ENCODE measurements around the gene KIRREL3.

The KIRREL3 gene

DNA sequence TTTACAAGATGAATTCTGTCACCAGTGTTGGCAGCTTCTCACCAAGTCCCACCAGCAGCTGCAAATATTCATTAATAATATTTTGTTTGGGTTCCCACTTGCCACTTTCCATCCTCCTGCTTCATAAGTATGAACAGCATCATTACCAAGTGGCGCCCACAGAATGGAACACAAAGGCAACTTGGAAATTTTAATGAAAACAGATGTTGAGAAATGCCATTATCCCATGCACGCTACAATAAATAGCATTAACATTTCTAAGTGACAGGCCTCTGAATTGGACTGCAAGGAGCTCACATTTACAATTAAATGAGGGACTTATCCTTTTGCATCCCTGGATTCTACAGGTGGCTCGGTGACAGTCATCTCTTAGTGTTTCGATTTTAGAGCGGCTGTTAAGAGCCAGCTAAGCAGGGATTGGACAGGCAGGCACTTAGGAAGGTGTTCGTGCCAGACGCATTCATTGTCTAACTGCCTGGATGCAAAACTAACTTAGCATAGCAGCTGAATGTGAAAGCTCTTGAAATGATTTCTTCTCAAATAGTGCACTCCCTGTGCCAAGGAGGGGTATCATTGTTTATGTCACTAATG, 170.3 kb downstream of the KIRREL3 start:
- Histone ChIP-seq H3K9ac (ENCODE audit: low read length in 5 of 5) (no peak overlapping the region), H3K27me3 (ENCODE audit: control insufficient read depth in 5 of 5, insufficient read depth in 4 of 5, low read length in 5 of 5) (no peaks in the 10 kb centered on the region), H3K36me3 (ENCODE audit: control insufficient read depth in 5 of 5, insufficient read depth in 5 of 5, low read length in 5 of 5) (no peaks in the 10 kb centered on the region), H3K4me3 (ENCODE audit: low read depth in 1 of 5, low read length in 5 of 5) (no peak overlapping the region), H3K9me3 (ENCODE audit: control insufficient read depth in 5 of 5, low read length in 5 of 5) (no peaks in the 10 kb centered on the region), H3K27ac (ENCODE audit: low read depth, low read length) (no peak overlapping the region), H3K4me1 (ENCODE audit: control insufficient read depth in 5 of 5, insufficient read depth in 5 of 5, low read length in 5 of 5) (peaks cover 0 to 2% (median 0%) of the 10 kb centered on the region in 5 donors)

GRCh38 chr11:126829716-126830115, 170.9 kb downstream of the KIRREL3 start:
- Histone ChIP-seq H3K36me3 (ENCODE audit: control insufficient read depth in 5 of 5, insufficient read depth in 5 of 5, low read length in 5 of 5) (no peaks in the 10 kb centered on the region), H3K27me3 (ENCODE audit: control insufficient read depth in 5 of 5, insufficient read depth in 4 of 5, low read length in 5 of 5) (no peaks in the 10 kb centered on the region), H3K4me3 (ENCODE audit: low read depth in 1 of 5, low read length in 5 of 5) (no peak overlapping the region), H3K9me3 (ENCODE audit: control insufficient read depth in 5 of 5, low read length in 5 of 5) (no peaks in the 10 kb centered on the region), H3K27ac (ENCODE audit: low read depth, low read length) (no peak overlapping the region), H3K9ac (ENCODE audit: low read length in 5 of 5) (no peak overlapping the region), H3K4me1 (ENCODE audit: control insufficient read depth in 5 of 5, insufficient read depth in 5 of 5, low read length in 5 of 5) (peaks cover 0 to 2% (median 0%) of the 10 kb centered on the region in 5 donors)

- no peaks in the 10 kb centered on the region for H3K27me3 ChIP-seq (ENCODE audit: control insufficient read depth in 5 of 5, insufficient read depth in 4 of 5, low read length in 5 of 5)
- no peak overlapping the region for H3K4me3 ChIP-seq (ENCODE audit: low read depth in 1 of 5, low read length in 5 of 5)
- no peak overlapping the region for H3K27ac ChIP-seq (ENCODE audit: low read depth, low read length)
- H3K9me3 ChIP-seq (ENCODE audit: control insufficient read depth in 5 of 5, low read length in 5 of 5): no peaks in the 10 kb centered on the region
- no peaks in the 10 kb centered on the region for H3K36me3 ChIP-seq (ENCODE audit: control insufficient read depth in 5 of 5, insufficient read depth in 5 of 5, low read length in 5 of 5)
- no peaks in the 10 kb centered on the region for H3K4me1 ChIP-seq (ENCODE audit: control insufficient read depth in 5 of 5, insufficient read depth in 5 of 5, low read length in 5 of 5)
- no peak overlapping the region for H3K9ac ChIP-seq (ENCODE audit: low read length in 5 of 5)
These were observed 176.4 kb downstream of the KIRREL3 start for GRCh38 chr11:126824035-126824607.

DNA sequence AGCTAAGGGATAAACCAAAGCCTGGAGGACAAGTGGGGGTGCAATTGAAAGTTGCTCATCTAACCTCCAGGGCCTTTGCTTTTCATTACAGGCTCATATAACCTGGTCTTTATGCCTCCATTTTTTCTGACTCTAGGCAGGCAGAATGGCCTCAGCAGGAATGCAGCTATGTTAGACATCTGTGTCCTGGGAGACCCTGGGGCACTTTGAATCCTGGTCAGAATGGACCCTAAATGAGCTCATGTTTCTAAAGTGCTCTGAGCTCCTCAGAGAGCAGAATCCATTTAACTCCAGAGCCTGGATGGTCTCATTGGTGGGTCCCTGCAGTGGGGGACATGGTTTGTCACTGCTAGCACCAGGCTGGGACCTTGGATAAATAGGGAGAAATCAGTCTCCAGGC, 177.3 kb downstream of the KIRREL3 start:
- no peak overlapping the region for H3K27ac ChIP-seq (ENCODE audit: low read depth, low read length)
- H3K36me3 ChIP-seq (ENCODE audit: control insufficient read depth in 5 of 5, insufficient read depth in 5 of 5, low read length in 5 of 5): no peaks in the 10 kb centered on the region

GRCh38 chr11:126821827-126822226, 178.7 kb downstream of the KIRREL3 start:
- Histone ChIP-seq H3K9ac (ENCODE audit: low read length in 5 of 5) (no peak overlapping the region), H3K27me3 (ENCODE audit: control insufficient read depth in 5 of 5, insufficient read depth in 4 of 5, low read length in 5 of 5) (peaks cover 0 to 4% (median 0%) of the 10 kb centered on the region in 5 donors), H3K4me1 (ENCODE audit: control insufficient read depth in 5 of 5, insufficient read depth in 5 of 5, low read length in 5 of 5) (no peaks in the 10 kb centered on the region), H3K4me3 (ENCODE audit: low read depth in 1 of 5, low read length in 5 of 5) (no peak overlapping the region), H3K36me3 (ENCODE audit: control insufficient read depth in 5 of 5, insufficient read depth in 5 of 5, low read length in 5 of 5) (no peaks in the 10 kb centered on the region), H3K9me3 (ENCODE audit: control insufficient read depth in 5 of 5, low read length in 5 of 5) (no peaks in the 10 kb centered on the region), H3K27ac (ENCODE audit: low read depth, low read length) (no peak overlapping the region)

More for the DNA sequence above, 177.3 kb downstream of the KIRREL3 start:
- Histone ChIP-seq H3K27me3 (ENCODE audit: control insufficient read depth in 5 of 5, insufficient read depth in 4 of 5, low read length in 5 of 5) (no peaks in the 10 kb centered on the region), H3K9me3 (ENCODE audit: control insufficient read depth in 5 of 5, low read length in 5 of 5) (no peaks in the 10 kb centered on the region), H3K4me1 (ENCODE audit: control insufficient read depth in 5 of 5, insufficient read depth in 5 of 5, low read length in 5 of 5) (no peaks in the 10 kb centered on the region), H3K9ac (ENCODE audit: low read length in 5 of 5) (no peak overlapping the region), H3K4me3 (ENCODE audit: low read depth in 1 of 5, low read length in 5 of 5) (no peak overlapping the region)

- H3K27me3 ChIP-seq (ENCODE audit: control insufficient read depth in 5 of 5, insufficient read depth in 4 of 5, low read length in 5 of 5): peaks cover 0 to 4% (median 0%) of the 10 kb centered on the region in 5 donors
- H3K4me1 ChIP-seq (ENCODE audit: control insufficient read depth in 5 of 5, insufficient read depth in 5 of 5, low read length in 5 of 5): no peaks in the 10 kb centered on the region
- H3K4me3 ChIP-seq (ENCODE audit: low read depth in 1 of 5, low read length in 5 of 5): no peak overlapping the region
- H3K9ac ChIP-seq (ENCODE audit: low read length in 5 of 5): no peak overlapping the region
- H3K9me3 ChIP-seq (ENCODE audit: control insufficient read depth in 5 of 5, low read length in 5 of 5): no peaks in the 10 kb centered on the region
- H3K36me3 ChIP-seq (ENCODE audit: control insufficient read depth in 5 of 5, insufficient read depth in 5 of 5, low read length in 5 of 5): no peaks in the 10 kb centered on the region
- H3K27ac ChIP-seq (ENCODE audit: low read depth, low read length): no peak overlapping the region
These were observed 181.4 kb downstream of the KIRREL3 start for GRCh38 chr11:126819194-126819593.

- Histone ChIP-seq H3K36me3 (ENCODE audit: control insufficient read depth in 5 of 5, insufficient read depth in 5 of 5, low read length in 5 of 5) (no peaks in the 10 kb centered on the region), H3K27ac (ENCODE audit: low read depth, low read length) (no peak overlapping the region), H3K4me3 (ENCODE audit: low read depth in 1 of 5, low read length in 5 of 5) (no peak overlapping the region), H3K9me3 (ENCODE audit: control insufficient read depth in 5 of 5, low read length in 5 of 5) (no peaks in the 10 kb centered on the region), H3K4me1 (ENCODE audit: control insufficient read depth in 5 of 5, insufficient read depth in 5 of 5, low read length in 5 of 5) (no peaks in the 10 kb centered on the region), H3K9ac (ENCODE audit: low read length in 5 of 5) (no peak overlapping the region), H3K27me3 (ENCODE audit: control insufficient read depth in 5 of 5, insufficient read depth in 4 of 5, low read length in 5 of 5) (peaks cover 0 to 4% (median 0%) of the 10 kb centered on the region in 5 donors)
These were observed 182.8 kb downstream of the KIRREL3 start for GRCh38 chr11:126817523-126818450.

- no peaks in the 10 kb centered on the region for H3K36me3 ChIP-seq (ENCODE audit: control insufficient read depth in 5 of 5, insufficient read depth in 5 of 5, low read length in 5 of 5)
- H3K9ac ChIP-seq (ENCODE audit: low read length in 5 of 5): no peak overlapping the region
- peaks cover 0 to 4% (median 0%) of the 10 kb centered on the region in 5 donors for H3K27me3 ChIP-seq (ENCODE audit: control insufficient read depth in 5 of 5, insufficient read depth in 4 of 5, low read length in 5 of 5)
- H3K27ac ChIP-seq (ENCODE audit: low read depth, low read length): no peak overlapping the region
- H3K9me3 ChIP-seq (ENCODE audit: control insufficient read depth in 5 of 5, low read length in 5 of 5): no peaks in the 10 kb centered on the region
- H3K4me1 ChIP-seq (ENCODE audit: control insufficient read depth in 5 of 5, insufficient read depth in 5 of 5, low read length in 5 of 5): no peaks in the 10 kb centered on the region
- H3K4me3 ChIP-seq (ENCODE audit: low read depth in 1 of 5, low read length in 5 of 5): no peak overlapping the region
These were observed 183.5 kb downstream of the KIRREL3 start for GRCh38 chr11:126817096-126817495.

DNA sequence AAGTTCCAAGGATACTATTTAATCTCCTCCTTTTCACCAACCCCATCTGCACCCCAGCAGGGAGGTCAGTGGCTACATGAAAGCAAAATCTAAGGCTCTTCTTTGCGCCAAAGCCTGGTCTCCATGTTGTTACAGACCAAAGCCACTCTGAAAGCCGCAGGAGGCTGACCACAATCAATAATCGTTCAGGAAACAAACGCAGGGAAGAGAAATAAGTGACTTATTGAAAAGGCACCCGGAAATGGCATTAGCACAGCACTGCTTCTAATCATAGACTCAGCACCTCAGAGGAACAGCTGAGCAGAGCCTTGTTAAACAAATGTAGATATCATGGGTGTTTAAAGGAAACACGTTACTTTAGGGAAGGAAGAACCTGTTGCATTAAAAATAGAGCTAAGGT, 183.9 kb downstream of the KIRREL3 start:
- Histone ChIP-seq H3K9me3 (ENCODE audit: control insufficient read depth in 5 of 5, low read length in 5 of 5) (no peaks in the 10 kb centered on the region), H3K27ac (ENCODE audit: low read depth, low read length) (no peak overlapping the region), H3K36me3 (ENCODE audit: control insufficient read depth in 5 of 5, insufficient read depth in 5 of 5, low read length in 5 of 5) (no peaks in the 10 kb centered on the region), H3K27me3 (ENCODE audit: control insufficient read depth in 5 of 5, insufficient read depth in 4 of 5, low read length in 5 of 5) (peaks cover 0 to 4% (median 0%) of the 10 kb centered on the region in 5 donors), H3K9ac (ENCODE audit: low read length in 5 of 5) (no peak overlapping the region), H3K4me3 (ENCODE audit: low read depth in 1 of 5, low read length in 5 of 5) (no peak overlapping the region), H3K4me1 (ENCODE audit: control insufficient read depth in 5 of 5, insufficient read depth in 5 of 5, low read length in 5 of 5) (no peaks in the 10 kb centered on the region)

DNA sequence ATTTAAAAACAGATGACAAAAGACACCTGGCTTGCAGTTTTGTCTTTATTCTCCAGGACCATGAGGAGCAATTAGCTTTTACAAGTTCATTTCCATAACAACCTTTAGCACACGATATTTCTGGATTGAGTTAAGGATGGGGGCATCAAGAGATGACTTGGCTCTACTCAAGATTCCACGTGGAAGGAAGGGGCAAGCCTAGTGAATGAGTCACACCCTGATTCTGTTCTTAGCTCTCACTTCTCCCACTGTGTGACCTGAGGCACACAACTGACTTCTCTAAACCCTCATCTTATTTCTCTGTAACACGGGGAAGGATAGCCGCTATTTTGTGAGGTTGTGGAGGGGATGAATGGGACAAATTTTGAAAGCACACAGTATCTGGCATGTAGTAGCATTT, 185.5 kb downstream of the KIRREL3 start:
- H3K27ac ChIP-seq (ENCODE audit: low read depth, low read length): no peak overlapping the region
- no peak overlapping the region for H3K9ac ChIP-seq (ENCODE audit: low read length in 5 of 5)
- H3K4me3 ChIP-seq (ENCODE audit: low read depth in 1 of 5, low read length in 5 of 5): no peak overlapping the region
- H3K27me3 ChIP-seq (ENCODE audit: control insufficient read depth in 5 of 5, insufficient read depth in 4 of 5, low read length in 5 of 5): peaks cover 0 to 6% (median 0%) of the 10 kb centered on the region in 5 donors
- no peaks in the 10 kb centered on the region for H3K9me3 ChIP-seq (ENCODE audit: control insufficient read depth in 5 of 5, low read length in 5 of 5)
- no peaks in the 10 kb centered on the region for H3K4me1 ChIP-seq (ENCODE audit: control insufficient read depth in 5 of 5, insufficient read depth in 5 of 5, low read length in 5 of 5)
- no peaks in the 10 kb centered on the region for H3K36me3 ChIP-seq (ENCODE audit: control insufficient read depth in 5 of 5, insufficient read depth in 5 of 5, low read length in 5 of 5)

All from subcutaneous abdominal adipose tissue (tissue), 5 donors.